B cell (primary cell): ENCODE data around the gene SLC2A11.

Experiments
- CTCF ChIP-seq: fragments of 200-600 bp; IDR thresholded peaks from one replicate; pipeline ENCODE4 v1.8.0; 2022; ENCODE audit warnings: antibody characterized with exemption, mild to moderate bottlenecking
- EZH2 ChIP-seq: IDR thresholded peaks from 2 replicates; pipeline ENCODE4 v1.6.1; 2012; ENCODE audit warnings: borderline replicate concordance, low read depth, mild to moderate bottlenecking, moderate library complexity, low read length; ENCODE audit not compliant: insufficient read depth, poor library complexity, severe bottlenecking

- TF ChIP-seq CTCF: no peak
- no peak for TF ChIP-seq EZH2
Observed at GRCh38 chr22:23816156-23816976, 41.3 kb upstream of the SLC2A11 start.
